Measurements from ENCODE around the gene POU2F2.

- TF ChIP-seq CTCF (IDR thresholded peaks at IDR 0.05; ENCODE audit: insufficient read depth, low read length, poor library complexity, severe bottlenecking) (no peak), EZH2phosphoT487 (conservative IDR thresholded peaks at IDR 0.05; ENCODE audit: low read length) (no peak)
These were observed 2.0 kb downstream of the POU2F2 start for GRCh38 chr19:42130254-42130573.
